Transverse colon (tissue), 4 donors: ENCODE results near the gene PI4KA. TPM values are rescaled to one million over a fixed set of nuclear protein-coding genes. Genes with fewer than 3 reads are reported as not detected.

Source experiments
- DNase-seq: peaks from one replicate; pipeline ENCODE4 v3.0.0-alpha.2; 2019
- H3K27ac ChIP-seq, 4 donors: fragments of 200-600 bp; sonication (generic); 2 replicates each; pipeline ENCODE4 v1.5.1; 2016 to 2018; ENCODE audit warnings: inconsistent platforms in 4 of 4
- H3K27me3 ChIP-seq: fragments of 200-600 bp; sonication (generic); 2 replicates; pipeline ENCODE4 v1.5.1; 2017; ENCODE audit warnings: inconsistent platforms
- H3K36me3 ChIP-seq, 4 donors: fragments of 200-600 bp; sonication (generic); 2 replicates each; pipeline ENCODE4 v1.5.1; 2017 to 2019; ENCODE audit warnings: inconsistent platforms in 4 of 4
- H3K4me1 ChIP-seq, 4 donors: fragments of 200-600 bp; sonication (generic); 2 replicates each; pipeline ENCODE4 v1.5.1; 2017 to 2020; ENCODE audit warnings: inconsistent platforms in 4 of 4
- H3K4me3 ChIP-seq, 4 donors: fragments of 200-600 bp; sonication (generic); 1 replicate in 1 of 4; 2 replicates in 3 of 4; pipeline versions ENCODE4 v1.5.1 to v1.6.1; 2017 to 2019; ENCODE audit warnings: inconsistent platforms in 4 of 4
- H3K9me3 ChIP-seq, 2 donors: fragments of 200-600 bp; sonication (generic); 2 replicates each; pipeline ENCODE4 v1.5.1; 2017 to 2019; ENCODE audit warnings: inconsistent platforms in 2 of 2
- CTCF ChIP-seq, 5 experiments: fragments of 200-600 bp in 3 of 5; fragments of 450-650 bp in 2 of 5; sonication (generic) in 3 of 5; IDR thresholded peaks; 1 replicate in 2 of 5; 2 replicates in 3 of 5; pipeline ENCODE4 v1.5.1; 2016 to 2017; ENCODE audit warnings: antibody characterized with exemption in 5 of 5, inconsistent platforms in 3 of 5, mild to moderate bottlenecking in 2 of 5, moderate library complexity in 1 of 5
- EP300 ChIP-seq: sonication (generic); formaldehyde crosslinking; IDR thresholded peaks from one replicate; pipeline ENCODE4 v1.6.1; 2017; ENCODE audit warnings: antibody characterized with exemption, low read depth
- POLR2A ChIP-seq: fragments of 450-650 bp; IDR thresholded peaks from one replicate; pipeline ENCODE4 v1.6.1; 2016; ENCODE audit warnings: antibody characterized with exemption, mild to moderate bottlenecking, moderate library complexity
- POLR2AphosphoS5 ChIP-seq, 3 donors: sonication (generic); formaldehyde crosslinking; IDR thresholded peaks; one replicate each; pipeline ENCODE4 v1.6.1; 2016; ENCODE audit warnings: antibody characterized with exemption in 3 of 3
- WGBS, 2 donors: methylation state at CpG; one replicate each; pipeline ENCODE4 v1.1.5; 2018; ENCODE audit warnings: low coverage in 1 of 2; 5-methylcytosine and 5-hydroxymethylcytosine counted together
- in situ Hi-C, 4 donors: fragments of 200-750 bp; cut with MboI; loops; one replicate each; pipeline versions ENCODE4 v1.15.0 to v1.15.1; 2017; ENCODE audit warnings: low sequenced_read_pairs in 3 of 4, low pct_ligation_motif_present in 1 of 4, low pct_unique_long_range_greater_than_20kb in 1 of 4
- intact Hi-C: fragments of 100-400 bp; cut with DNase I; formaldehyde crosslinking; loops from one replicate; pipeline ENCODE4 v1.15.1; 2023; ENCODE audit warnings: low total_unique reads
- total RNA-seq, 4 donors: library from RNA; depleted of rRNA; stranded (reverse); fragments of >200 nt; gene quantifications; one replicate each; pipeline ENCODE4 v1.1.0, GENCODE V29; 2016

The PI4KA gene
- total RNA-seq, 4 donors from 2014 or later: 90.8 to 126 (median 109) TPM

GRCh38 chr22:20787746-20788626 lies 70.6 kb downstream of the PI4KA start:
- DNase-seq: no peak
- Histone ChIP-seq H3K9me3 (no peaks in the 10 kb centered on the region), H3K4me3 (no peak overlapping the region), H3K27ac (no peak overlapping the region), H3K27me3 (no peaks in the 10 kb centered on the region), H3K36me3 (peaks cover 0 to 8% (median 3%) of the 10 kb centered on the region in 4 donors), H3K4me1 (peaks cover 0 to 4% (median 0%) of the 10 kb centered on the region in 4 donors)
- TF ChIP-seq POLR2AphosphoS5 (IDR thresholded peaks at IDR 0.05): no peak
- no peak for TF ChIP-seq EP300
- no peak for TF ChIP-seq CTCF (IDR thresholded peaks at IDR 0.05)
- TF ChIP-seq POLR2A: no peak
- in situ Hi-C loops: no loop called here
- WGBS, 2 donors: 89 to 95% methylated on average over 3 to 4 of the region's 4 CpGs
- intact Hi-C loops: no loop called here

GRCh38 chr22:20787223-20787622 lies 71.4 kb downstream of the PI4KA start:
- in situ Hi-C loops: no loop called here
- H3K36me3 ChIP-seq: peaks cover 0 to 8% (median under 1%) of the 10 kb centered on the region in 4 donors
- TF ChIP-seq POLR2A: no peak

GRCh38 chr22:20786536-20786979 lies 72.1 kb downstream of the PI4KA start:
- DNase-seq: no peak
- 83 to 90% methylated on average over 3 to 10 of the region's 10 CpGs for WGBS, 2 donors
- Histone ChIP-seq H3K9me3 (no peaks in the 10 kb centered on the region), H3K27me3 (no peaks in the 10 kb centered on the region), H3K36me3 (peaks cover 0 to 8% (median 0%) of the 10 kb centered on the region in 4 donors), H3K4me1 (peaks cover 0 to 4% (median 0%) of the 10 kb centered on the region in 4 donors), H3K27ac (no peak overlapping the region), H3K4me3 (no peak overlapping the region)
- in situ Hi-C loops (no loop called here), intact Hi-C loops (no loop called here)
- no peak for TF ChIP-seq CTCF (IDR thresholded peaks at IDR 0.05)

More at GRCh38 chr22:20787223-20787622, 71.4 kb downstream of the PI4KA start:
- intact Hi-C loops: no loop called here
- H3K9me3 ChIP-seq: no peaks in the 10 kb centered on the region
- no peaks in the 10 kb centered on the region for H3K27me3 ChIP-seq
- no peak overlapping the region for H3K4me3 ChIP-seq
- WGBS, 2 donors: 91% methylated on average over 4 of the region's 4 CpGs; no CpG with 5 or more reads in 1 of the 2 donors
- H3K27ac ChIP-seq: no peak overlapping the region
- DNase-seq: no peak
- peaks cover 0 to 4% (median 0%) of the 10 kb centered on the region in 4 donors for H3K4me1 ChIP-seq

- TF ChIP-seq POLR2A (no peak), CTCF (IDR thresholded peaks at IDR 0.05) (no peak), POLR2AphosphoS5 (IDR thresholded peaks at IDR 0.05) (no peak), EP300 (no peak)
- DNase-seq: no peak
- Histone ChIP-seq H3K9me3 (no peaks in the 10 kb centered on the region), H3K4me1 (peaks cover 0 to 3% (median 0%) of the 10 kb centered on the region in 4 donors), H3K4me3 (no peak overlapping the region), H3K27me3 (no peaks in the 10 kb centered on the region), H3K27ac (no peak overlapping the region), H3K36me3 (peaks cover 0 to 8% (median 0%) of the 10 kb centered on the region in 4 donors)
- in situ Hi-C loops: no loop called here
- 91% methylated on average over 8 of the region's 8 CpGs; no CpG with 5 or more reads in 1 of the 2 donors for WGBS, 2 donors
- intact Hi-C loops: no loop called here
These were observed 72.6 kb downstream of the PI4KA start for GRCh38 chr22:20786048-20786447.
